Measurements from ENCODE around the gene FERMT3. TPM values are rescaled to one million over a fixed set of nuclear protein-coding genes. Genes with fewer than 3 reads are reported as not detected.

FERMT3 gene
- polyA plus RNA-seq, 4 donors = 11.4 to 32.2 (median 23.5) TPM

- no peak for FAIRE-seq
- 1% methylated on average over 80 to 92 of the region's 92 CpGs for WGBS, 3 donors
- H3K27ac ChIP-seq (ENCODE audit: low read depth in 1 of 3, low read length in 2 of 3) = peak within 1 kb of the TSS in 2 of 3 donors; percentile 44 to 85
Measured at GRCh38 chr11:64165842-64166635, 40.5 kb upstream of the FERMT3 start, which contains the start of gene MACROD1. MACROD1 (minus strand) TSS chr11:64166113; CDS start chr11:64165994, 119 bp downstream.

DNA sequence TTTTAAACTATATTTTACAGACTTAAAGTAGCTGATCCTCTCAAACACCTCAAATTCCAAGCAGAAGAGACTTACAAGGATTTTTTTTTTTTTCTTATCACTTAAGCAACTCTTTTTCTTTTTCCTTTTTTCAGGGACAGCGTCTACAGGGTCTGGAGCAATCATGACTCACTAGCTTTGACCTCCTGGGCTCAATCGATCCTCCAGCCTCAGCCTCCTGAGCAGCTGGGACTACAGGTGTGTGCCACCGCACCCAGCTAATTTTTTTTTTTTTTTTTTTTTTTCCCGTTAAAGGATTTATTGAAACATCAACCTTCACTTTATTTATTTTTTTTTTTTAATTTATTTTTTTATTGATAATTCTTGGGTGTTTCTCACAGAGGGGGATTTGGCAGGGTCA, 36.1 kb upstream of the FERMT3 start:
- Histone ChIP-seq H3K36me3 (ENCODE audit: control insufficient read depth in 3 of 3, insufficient read depth in 2 of 3, low read depth in 1 of 3, low read length in 3 of 3) (no peaks in the 10 kb centered on the region), H3K27me3 (ENCODE audit: control insufficient read depth in 3 of 3, insufficient read depth in 3 of 3, low read length in 3 of 3) (no peaks in the 10 kb centered on the region), H3K4me3 (ENCODE audit: low read depth in 1 of 3, low read length in 3 of 3) (no peak overlapping the region), H3K4me1 (ENCODE audit: control insufficient read depth in 3 of 3, insufficient read depth in 2 of 3, low read depth in 1 of 3, low read length in 2 of 3) (peaks cover 0 to 6% (median 0%) of the 10 kb centered on the region in 3 donors), H3K27ac (ENCODE audit: low read depth in 1 of 3, low read length in 2 of 3) (no peak overlapping the region), H3K9me3 (ENCODE audit: control insufficient read depth in 2 of 2, insufficient read depth in 1 of 2, low read depth in 1 of 2, low read length in 1 of 2) (peaks cover 0 to 8% of the 10 kb centered on the region in 2 donors)
- WGBS, 3 donors = 66 to 90% (median 88%) methylated on average over 4 of the region's 4 CpGs
- DNase-seq (no peak), FAIRE-seq (no peak)

More at GRCh38 chr11:64165842-64166635, 40.5 kb upstream of the FERMT3 start, which contains the start of gene MACROD1:
- peak; percentile 90 to 93 for DNase-seq
- H3K36me3 ChIP-seq (ENCODE audit: control insufficient read depth in 3 of 3, insufficient read depth in 2 of 3, low read depth in 1 of 3, low read length in 3 of 3) = peaks cover 0 to 2% (median 0%) of the 10 kb centered on the region in 3 donors
- peaks cover 0 to 12% (median 0%) of the 10 kb centered on the region in 3 donors for H3K4me1 ChIP-seq (ENCODE audit: control insufficient read depth in 3 of 3, insufficient read depth in 2 of 3, low read depth in 1 of 3, low read length in 2 of 3)
- H3K9me3 ChIP-seq (ENCODE audit: control insufficient read depth in 2 of 2, insufficient read depth in 1 of 2, low read depth in 1 of 2, low read length in 1 of 2) = peaks cover 0 to 3% of the 10 kb centered on the region in 2 donors
- peak within 1 kb of the TSS; percentile 63 to 76 (median 76) for H3K4me3 ChIP-seq (ENCODE audit: low read depth in 1 of 3, low read length in 3 of 3)
- H3K27me3 ChIP-seq (ENCODE audit: control insufficient read depth in 3 of 3, insufficient read depth in 3 of 3, low read length in 3 of 3) = no peaks in the 10 kb centered on the region

DNA sequence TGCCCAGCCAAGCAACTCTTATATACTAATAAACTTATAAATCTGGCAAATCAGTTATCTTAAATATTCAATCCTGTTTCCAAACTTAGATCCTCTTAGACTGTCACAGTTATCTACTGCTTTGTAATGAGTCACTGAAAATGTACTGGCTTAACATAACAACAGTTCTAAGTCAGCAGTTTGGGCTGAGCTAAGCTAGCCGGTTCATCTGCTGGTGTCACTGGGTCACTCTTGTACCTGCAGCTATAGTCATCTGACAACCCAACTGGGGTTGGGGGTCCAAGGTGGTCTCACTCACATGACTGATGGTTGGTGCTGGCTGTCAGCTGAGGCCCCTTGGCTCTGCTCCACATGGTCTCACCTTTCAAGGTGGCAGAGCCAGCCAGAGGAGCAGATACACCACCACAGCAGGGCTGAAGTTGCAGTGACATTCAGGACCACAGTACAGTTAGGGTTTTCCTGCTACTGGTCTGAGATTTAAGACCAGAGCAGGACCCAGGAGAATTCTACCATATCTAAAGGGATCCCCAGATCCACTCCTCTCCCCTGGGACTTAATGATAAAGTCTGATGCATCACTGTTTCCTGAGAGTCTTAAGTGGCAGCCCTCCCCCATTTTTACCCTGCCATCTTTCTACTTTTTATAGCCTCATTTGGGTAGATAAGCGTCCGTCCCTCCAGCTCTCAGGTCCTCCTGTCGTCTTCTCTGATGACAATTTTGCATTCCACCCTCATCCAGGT, 32.7 kb upstream of the FERMT3 start:
- no peaks in the 10 kb centered on the region for H3K4me1 ChIP-seq (ENCODE audit: control insufficient read depth in 3 of 3, insufficient read depth in 2 of 3, low read depth in 1 of 3, low read length in 2 of 3)

GRCh38 chr11:64176751-64177150, 29.8 kb upstream of the FERMT3 start:
- Histone ChIP-seq H3K4me3 (ENCODE audit: low read depth in 1 of 3, low read length in 3 of 3) (no peak overlapping the region), H3K9me3 (ENCODE audit: control insufficient read depth in 2 of 2, insufficient read depth in 1 of 2, low read depth in 1 of 2, low read length in 1 of 2) (peaks cover 0 to 8% of the 10 kb centered on the region in 2 donors), H3K27ac (ENCODE audit: low read depth in 1 of 3, low read length in 2 of 3) (no peak overlapping the region), H3K4me1 (ENCODE audit: control insufficient read depth in 3 of 3, insufficient read depth in 2 of 3, low read depth in 1 of 3, low read length in 2 of 3) (peaks cover 0 to 12% (median 0%) of the 10 kb centered on the region in 3 donors), H3K36me3 (ENCODE audit: control insufficient read depth in 3 of 3, insufficient read depth in 2 of 3, low read depth in 1 of 3, low read length in 3 of 3) (peaks cover 0 to 4% (median 0%) of the 10 kb centered on the region in 3 donors), H3K27me3 (ENCODE audit: control insufficient read depth in 3 of 3, insufficient read depth in 3 of 3, low read length in 3 of 3) (no peaks in the 10 kb centered on the region)
- WGBS, 3 donors = 79 to 87% (median 82%) methylated on average over 8 of the region's 8 CpGs
- FAIRE-seq (no peak), DNase-seq (no peak)

More for the DNA sequence above, 32.7 kb upstream of the FERMT3 start:
- DNase-seq (no peak), FAIRE-seq (no peak)
- Histone ChIP-seq H3K9me3 (ENCODE audit: control insufficient read depth in 2 of 2, insufficient read depth in 1 of 2, low read depth in 1 of 2, low read length in 1 of 2) (peaks cover 0 to 8% of the 10 kb centered on the region in 2 donors), H3K4me3 (ENCODE audit: low read depth in 1 of 3, low read length in 3 of 3) (no peak overlapping the region), H3K27me3 (ENCODE audit: control insufficient read depth in 3 of 3, insufficient read depth in 3 of 3, low read length in 3 of 3) (no peaks in the 10 kb centered on the region), H3K27ac (ENCODE audit: low read depth in 1 of 3, low read length in 2 of 3) (no peak overlapping the region), H3K36me3 (ENCODE audit: control insufficient read depth in 3 of 3, insufficient read depth in 2 of 3, low read depth in 1 of 3, low read length in 3 of 3) (peaks cover 0 to 2% (median 0%) of the 10 kb centered on the region in 3 donors)
- WGBS, 3 donors = 85 to 87% (median 87%) methylated on average over 4 of the region's 4 CpGs

- FAIRE-seq = no peak
Measured at GRCh38 chr11:64178203-64178602, 28.3 kb upstream of the FERMT3 start.

DNA sequence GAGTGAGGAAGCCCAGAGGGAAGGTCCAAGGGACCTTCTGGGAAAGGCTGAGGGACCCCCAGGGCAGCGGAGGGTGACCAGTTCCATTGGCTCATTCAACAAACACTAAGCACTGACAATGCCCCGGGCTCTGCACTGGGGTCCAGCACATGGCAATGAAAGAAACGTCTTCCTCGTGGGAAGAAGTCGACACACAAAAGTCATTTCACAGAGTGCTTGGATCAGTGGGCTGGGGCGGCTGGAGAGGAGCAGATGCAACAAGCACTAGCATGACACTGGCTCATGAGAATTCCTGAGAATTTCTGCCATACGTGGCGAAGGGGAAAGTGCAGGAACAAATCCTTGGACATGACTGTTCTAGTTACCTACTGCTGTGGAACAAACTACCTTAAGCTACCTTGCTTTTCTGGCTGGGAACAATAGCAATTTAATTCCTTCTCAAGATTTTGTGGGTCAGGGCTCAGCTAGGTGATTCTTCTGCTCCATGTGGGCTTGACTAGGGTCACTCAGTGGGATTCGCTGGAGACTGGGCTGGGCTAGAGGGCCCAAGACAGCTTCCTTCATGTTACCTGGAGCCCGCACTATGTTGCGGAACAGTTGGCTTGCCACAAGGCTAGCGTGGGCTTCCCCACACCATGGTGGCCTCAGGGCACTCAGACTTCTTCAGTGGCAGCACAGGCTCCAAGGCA, 27.4 kb upstream of the FERMT3 start:
- no peak overlapping the region for H3K4me3 ChIP-seq (ENCODE audit: low read depth in 1 of 3, low read length in 3 of 3)
- 95 to 97% (median 96%) methylated on average over 12 of the region's 12 CpGs for WGBS, 3 donors
- no peak for FAIRE-seq
- peaks cover 0 to 4% (median 0%) of the 10 kb centered on the region in 3 donors for H3K36me3 ChIP-seq (ENCODE audit: control insufficient read depth in 3 of 3, insufficient read depth in 2 of 3, low read depth in 1 of 3, low read length in 3 of 3)
- H3K27ac ChIP-seq (ENCODE audit: low read depth in 1 of 3, low read length in 2 of 3) = no peak overlapping the region
- no peak for DNase-seq
- H3K4me1 ChIP-seq (ENCODE audit: control insufficient read depth in 3 of 3, insufficient read depth in 2 of 3, low read depth in 1 of 3, low read length in 2 of 3) = peaks cover 0 to 22% (median 0%) of the 10 kb centered on the region in 3 donors
- no peaks in the 10 kb centered on the region for H3K9me3 ChIP-seq (ENCODE audit: control insufficient read depth in 2 of 2, insufficient read depth in 1 of 2, low read depth in 1 of 2, low read length in 1 of 2)
- H3K27me3 ChIP-seq (ENCODE audit: control insufficient read depth in 3 of 3, insufficient read depth in 3 of 3, low read length in 3 of 3) = no peaks in the 10 kb centered on the region

More at GRCh38 chr11:64178203-64178602, 28.3 kb upstream of the FERMT3 start:
- DNase-seq = no peak
- H3K4me3 ChIP-seq (ENCODE audit: low read depth in 1 of 3, low read length in 3 of 3) = no peak overlapping the region
- peaks cover 0 to 15% (median 0%) of the 10 kb centered on the region in 3 donors for H3K4me1 ChIP-seq (ENCODE audit: control insufficient read depth in 3 of 3, insufficient read depth in 2 of 3, low read depth in 1 of 3, low read length in 2 of 3)
- WGBS, 3 donors = 73 to 92% (median 78%) methylated on average over 1 of the region's 1 CpG
- peaks cover 0 to 4% (median 0%) of the 10 kb centered on the region in 3 donors for H3K36me3 ChIP-seq (ENCODE audit: control insufficient read depth in 3 of 3, insufficient read depth in 2 of 3, low read depth in 1 of 3, low read length in 3 of 3)
- peaks cover 0 to 8% of the 10 kb centered on the region in 2 donors for H3K9me3 ChIP-seq (ENCODE audit: control insufficient read depth in 2 of 2, insufficient read depth in 1 of 2, low read depth in 1 of 2, low read length in 1 of 2)
- H3K27me3 ChIP-seq (ENCODE audit: control insufficient read depth in 3 of 3, insufficient read depth in 3 of 3, low read length in 3 of 3) = no peaks in the 10 kb centered on the region
- no peak overlapping the region for H3K27ac ChIP-seq (ENCODE audit: low read depth in 1 of 3, low read length in 2 of 3)

GRCh38 chr11:64180891-64181290, 25.6 kb upstream of the FERMT3 start:
- Histone ChIP-seq H3K36me3 (ENCODE audit: control insufficient read depth in 3 of 3, insufficient read depth in 2 of 3, low read depth in 1 of 3, low read length in 3 of 3) (peaks cover 0 to 4% (median 0%) of the 10 kb centered on the region in 3 donors), H3K4me3 (ENCODE audit: low read depth in 1 of 3, low read length in 3 of 3) (no peak overlapping the region), H3K27ac (ENCODE audit: low read depth in 1 of 3, low read length in 2 of 3) (peak overlapping the region in 1 of 3 donors; percentile 46), H3K27me3 (ENCODE audit: control insufficient read depth in 3 of 3, insufficient read depth in 3 of 3, low read length in 3 of 3) (no peaks in the 10 kb centered on the region), H3K9me3 (ENCODE audit: control insufficient read depth in 2 of 2, insufficient read depth in 1 of 2, low read depth in 1 of 2, low read length in 1 of 2) (no peaks in the 10 kb centered on the region), H3K4me1 (ENCODE audit: control insufficient read depth in 3 of 3, insufficient read depth in 2 of 3, low read depth in 1 of 3, low read length in 2 of 3) (peaks cover 0 to 27% (median 0%) of the 10 kb centered on the region in 3 donors)
- 49 to 54% (median 52%) methylated on average over 5 of the region's 5 CpGs for WGBS, 3 donors
- DNase-seq = peak in 1 of 2 donors; percentile 20
- no peak for FAIRE-seq
